SK-N-SH (cell line): ENCODE results near the gene WIPF3. TPM values are rescaled to one million over a fixed set of nuclear protein-coding genes. Genes with fewer than 3 reads are reported as not detected.

Experiments used
- CTCF ChIA-PET: fragments of 300-600, 350-600 bp; formaldehyde crosslinking; extraction: SDS; loops from one replicate; lab custom pipeline; 2021; lab: Yijun Ruan, JAX
- POLR2A ChIA-PET: fragments of 350-600 bp; sonication (Branson Sonifier 250); formaldehyde crosslinking; extraction: SDS; loops from one replicate; lab custom pipeline; 2020; ENCODE audit warnings: antibody characterized with exemption, inconsistent platforms; lab: Yijun Ruan, JAX
- DNase-seq: peaks from one replicate; pipeline ENCODE4 v3.0.0; 2012
- H2AFZ ChIP-seq: fragments of 200-600 bp; sonication (generic); 2 replicates; pipeline ENCODE4 v1.8.1; 2016; ENCODE audit warnings: antibody characterized with exemption, mild to moderate bottlenecking, low read depth
- H3F3A ChIP-seq: fragments of 200-600 bp; sonication (generic); replicated peaks from 2 replicates; pipeline ENCODE3; 2016; ENCODE audit warnings: antibody characterized with exemption, mild to moderate bottlenecking; ENCODE audit not compliant: insufficient read depth
- H3K27ac ChIP-seq, 2 experiments: fragments of 200-500 bp in 1 of 2; fragments of 200-600 bp in 1 of 2; sonication (Bioruptor generic) in 1 of 2; sonication (generic), shearing (Covaris generic) in 1 of 2; 2 replicates each; pipeline versions ENCODE4 v1.5.1 to v1.6.1; 2014 to 2016; ENCODE audit warnings: low read depth in 2 of 2, inconsistent platforms in 1 of 2, low read length in 1 of 2, mild to moderate bottlenecking in 1 of 2, mixed read lengths in 1 of 2
- H3K27me3 ChIP-seq: fragments of 200-600 bp; sonication (generic), shearing (Covaris generic); 2 replicates; pipeline ENCODE4 v1.6.1; 2016; ENCODE audit warnings: mixed run types; ENCODE audit not compliant: insufficient read depth
- H3K36me3 ChIP-seq, 2 experiments: fragments of 200-500 bp in 1 of 2; fragments of 200-600 bp in 1 of 2; sonication (Bioruptor generic) in 1 of 2; sonication (generic) in 1 of 2; replicated peaks in 1 of 2; 2 replicates each; pipeline versions ENCODE3 to v1.5.1; 2014 to 2016; ENCODE audit warnings: low read length in 1 of 2, mild to moderate bottlenecking in 1 of 2; ENCODE audit not compliant: insufficient read depth in 2 of 2, control insufficient read depth in 1 of 2
- H3K4me1 ChIP-seq, 2 experiments: fragments of 200-500 bp in 1 of 2; fragments of 200-600 bp in 1 of 2; sonication (Bioruptor generic) in 1 of 2; sonication (generic), shearing (Covaris generic) in 1 of 2; 2 replicates each; pipeline versions ENCODE4 v1.5.1 to v1.6.1; 2014 to 2016; ENCODE audit warnings: low read depth in 1 of 2, low read length in 1 of 2, mixed run types in 1 of 2; ENCODE audit not compliant: insufficient read depth in 2 of 2, control insufficient read depth in 1 of 2
- H3K4me2 ChIP-seq: fragments of 200-600 bp; sonication (generic), shearing (Covaris generic); 2 replicates; pipeline ENCODE4 v1.6.1; 2017; ENCODE audit warnings: mixed run types
- H3K4me3 ChIP-seq, 2 experiments: fragments of 200-500 bp in 1 of 2; fragments of 200-600 bp in 1 of 2; sonication (Bioruptor generic) in 1 of 2; sonication (generic), shearing (Covaris generic) in 1 of 2; 2 replicates each; pipeline versions ENCODE4 v1.5.1 to v1.8.1; 2014 to 2016; ENCODE audit warnings: low read depth in 2 of 2, inconsistent platforms in 1 of 2, low read length in 1 of 2, mild to moderate bottlenecking in 1 of 2, mixed read lengths in 1 of 2, moderate library complexity in 1 of 2
- H3K79me2 ChIP-seq: fragments of 200-600 bp; sonication (generic); 2 replicates; pipeline ENCODE4 v1.8.1; 2017; ENCODE audit warnings: mild to moderate bottlenecking; ENCODE audit not compliant: insufficient read depth
- H3K9ac ChIP-seq: fragments of 200-600 bp; sonication (generic); 2 replicates; pipeline ENCODE4 v1.6.1; 2017; ENCODE audit warnings: mixed run types
- H3K9me2 ChIP-seq: fragments of 200-600 bp; sonication (generic); 2 replicates; pipeline ENCODE4 v1.6.1; 2017; ENCODE audit warnings: mixed run types
- H3K9me3 ChIP-seq: fragments of 200-600 bp; sonication (generic); 2 replicates; pipeline ENCODE4 v1.6.1; 2017; ENCODE audit warnings: mixed run types, mild to moderate bottlenecking, moderate library complexity
- H4K20me1 ChIP-seq: fragments of 200-600 bp; sonication (generic); 2 replicates; pipeline ENCODE4 v1.6.1; 2017; ENCODE audit warnings: mild to moderate bottlenecking, mixed run types; ENCODE audit not compliant: insufficient read depth
- EZH2phosphoT487 ChIP-seq: fragments of 200-600 bp; sonication (generic); IDR thresholded peaks from 2 replicates; pipeline ENCODE4 v1.6.1; 2017; ENCODE audit warnings: low read depth, mixed run types, mild to moderate bottlenecking, antibody characterized with exemption, moderate library complexity, borderline replicate concordance
- FOSL2 ChIP-seq: IDR thresholded peaks from 2 replicates; pipeline ENCODE4 v1.4.0; 2012; ENCODE audit warnings: low read depth, mild to moderate bottlenecking, moderate library complexity, borderline replicate concordance
- GABPA ChIP-seq: IDR thresholded peaks from 2 replicates; pipeline ENCODE4 v1.4.0; 2012; ENCODE audit warnings: low read depth, mild to moderate bottlenecking
- JUND ChIP-seq: IDR thresholded peaks from 2 replicates; pipeline ENCODE4 v1.4.0; 2012
- MEF2A ChIP-seq: IDR thresholded peaks from 2 replicates; pipeline ENCODE4 v1.4.0; 2012; ENCODE audit warnings: low read depth, borderline replicate concordance
- MXI1 ChIP-seq: IDR thresholded peaks from 2 replicates; pipeline ENCODE4 v1.6.1; 2012; ENCODE audit warnings: mild to moderate bottlenecking, low read depth, low read length, improper control_type of control experiment
- NFIC ChIP-seq: IDR thresholded peaks from 2 replicates; pipeline ENCODE4 v1.4.0; 2012; ENCODE audit warnings: borderline replicate concordance
- NRF1 ChIP-seq: IDR thresholded peaks from 2 replicates; pipeline ENCODE4 v1.6.1; 2012; ENCODE audit warnings: low read depth, mild to moderate bottlenecking, low read length
- RAD21 ChIP-seq: IDR thresholded peaks from 2 replicates; pipeline ENCODE4 v1.6.1; 2012; ENCODE audit warnings: mild to moderate bottlenecking, low read length
- RXRA ChIP-seq: IDR thresholded peaks from 2 replicates; pipeline ENCODE4 v1.4.0; 2012; ENCODE audit warnings: low read depth, mild to moderate bottlenecking, borderline replicate concordance
- SMC3 ChIP-seq: IDR thresholded peaks from 2 replicates; pipeline ENCODE4 v1.6.1; 2012; ENCODE audit warnings: low read depth, low read length, improper control_type of control experiment
- TAF1 ChIP-seq: IDR thresholded peaks from 2 replicates; pipeline ENCODE4 v1.6.1; 2012; ENCODE audit warnings: low read depth, mild to moderate bottlenecking, low read length, moderate library complexity, borderline replicate concordance
- USF1 ChIP-seq: IDR thresholded peaks from 2 replicates; pipeline ENCODE4 v1.4.0; 2012; ENCODE audit warnings: low read depth, borderline replicate concordance
- ZBTB33 ChIP-seq: IDR thresholded peaks from 2 replicates; pipeline ENCODE4 v1.4.0; 2012; ENCODE audit warnings: low read depth, borderline replicate concordance
- WGBS: methylation state at CpG from one replicate; pipeline ENCODE4 v1.1.6; 2017; ENCODE audit warnings: low lambda C conversion rate; 5-methylcytosine and 5-hydroxymethylcytosine counted together
- polyA plus RNA-seq, 3 experiments: library from polyadenylated mRNA; depleted of rRNA; stranded (reverse); fragments of >200 nt; gene quantifications; 2 replicates each; pipeline ENCODE4 v1.2.3, GENCODE V29; 2012
- TF ChIP-seq, protein P1 (sequence below): fragments of 200-600 bp; sonication (generic); IDR thresholded peaks from 2 replicates; pipeline ENCODE4 v1.6.1; 2017; ENCODE audit warnings: antibody characterized with exemption, mild to moderate bottlenecking, moderate library complexity

WIPF3 gene
- polyA plus RNA-seq, 1 of the 3 experiments (the other 2 are of a cell fraction) = 0.02 TPM

DNA sequence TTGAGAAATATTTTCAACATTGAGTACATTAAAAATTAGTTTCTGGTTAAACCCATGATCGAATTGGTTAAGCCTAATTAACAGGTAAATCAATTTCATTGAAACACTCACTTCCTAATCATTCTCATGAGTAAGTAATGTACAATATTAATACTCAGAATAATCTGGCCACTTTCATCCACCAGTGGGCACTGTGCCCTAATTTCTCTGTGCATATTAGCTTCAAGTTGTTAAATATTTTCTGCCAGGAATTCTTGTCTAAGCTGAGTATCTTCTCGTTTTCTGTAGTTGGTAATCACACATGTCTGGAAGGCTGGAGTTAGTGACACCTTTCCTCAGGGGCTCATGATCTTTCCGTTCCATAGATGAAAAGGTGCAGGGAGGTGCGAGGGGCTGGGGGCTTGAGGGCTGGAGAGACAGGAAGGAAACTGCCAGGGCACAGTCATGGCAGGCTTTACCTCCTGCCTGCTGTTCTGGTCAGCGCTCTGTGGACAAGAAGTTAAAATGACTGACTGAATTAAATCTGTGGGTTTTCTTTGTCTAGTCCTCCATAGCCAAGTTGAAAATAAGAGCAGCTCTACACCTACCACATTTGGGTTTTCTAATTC is 71.9 kb downstream of the WIPF3 start:
- Histone ChIP-seq H3K4me2 (no peak overlapping the region), H2AFZ (no peak overlapping the region), H3K27me3 (no peaks in the 10 kb centered on the region), H3K27ac (no peak overlapping the region), H3K4me1 (peaks cover 0 to 2% of the 10 kb centered on the region in 2 experiments; a peak in 1 of 4 replicates), H3K4me3 (no peak overlapping the region), H3K79me2 (no peaks in the 10 kb centered on the region), H3K9ac (no peak overlapping the region), H3K36me3 (no peaks in the 10 kb centered on the region), H3K9me3 (no peaks in the 10 kb centered on the region), H3F3A (no peaks in the 10 kb centered on the region), H4K20me1 (no peaks in the 10 kb centered on the region), H3K9me2 (no peaks in the 10 kb centered on the region)
- WGBS = 49% methylated on average over 5 of the region's 5 CpGs
- DNase-seq = peak; percentile 79
- ChIA-PET CTCF (interaction anchor here (0.5 to 12.0 kb wide), 51 partner anchors 9 to 1471 kb away, joined by 3 to 365 read pairs (median 4); partner anchors contain the start of gene PLEKHA8), POLR2A (interaction anchor here (1.0 kb wide), 1 partner anchor 43 kb away, joined by 4 read pairs; no protein-coding TSS in a partner anchor)
- TF ChIP-seq RAD21 = peak; percentile 97
- TF ChIP-seq SMC3 = peak; percentile 95
- TF ChIP-seq NRF1 = no peak; the same call in 1 of the 2 replicates
- TF ChIP-seq, protein P1, sequence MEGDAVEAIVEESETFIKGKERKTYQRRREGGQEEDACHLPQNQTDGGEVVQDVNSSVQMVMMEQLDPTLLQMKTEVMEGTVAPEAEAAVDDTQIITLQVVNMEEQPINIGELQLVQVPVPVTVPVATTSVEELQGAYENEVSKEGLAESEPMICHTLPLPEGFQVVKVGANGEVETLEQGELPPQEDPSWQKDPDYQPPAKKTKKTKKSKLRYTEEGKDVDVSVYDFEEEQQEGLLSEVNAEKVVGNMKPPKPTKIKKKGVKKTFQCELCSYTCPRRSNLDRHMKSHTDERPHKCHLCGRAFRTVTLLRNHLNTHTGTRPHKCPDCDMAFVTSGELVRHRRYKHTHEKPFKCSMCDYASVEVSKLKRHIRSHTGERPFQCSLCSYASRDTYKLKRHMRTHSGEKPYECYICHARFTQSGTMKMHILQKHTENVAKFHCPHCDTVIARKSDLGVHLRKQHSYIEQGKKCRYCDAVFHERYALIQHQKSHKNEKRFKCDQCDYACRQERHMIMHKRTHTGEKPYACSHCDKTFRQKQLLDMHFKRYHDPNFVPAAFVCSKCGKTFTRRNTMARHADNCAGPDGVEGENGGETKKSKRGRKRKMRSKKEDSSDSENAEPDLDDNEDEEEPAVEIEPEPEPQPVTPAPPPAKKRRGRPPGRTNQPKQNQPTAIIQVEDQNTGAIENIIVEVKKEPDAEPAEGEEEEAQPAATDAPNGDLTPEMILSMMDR = peak; percentile 95

DNA sequence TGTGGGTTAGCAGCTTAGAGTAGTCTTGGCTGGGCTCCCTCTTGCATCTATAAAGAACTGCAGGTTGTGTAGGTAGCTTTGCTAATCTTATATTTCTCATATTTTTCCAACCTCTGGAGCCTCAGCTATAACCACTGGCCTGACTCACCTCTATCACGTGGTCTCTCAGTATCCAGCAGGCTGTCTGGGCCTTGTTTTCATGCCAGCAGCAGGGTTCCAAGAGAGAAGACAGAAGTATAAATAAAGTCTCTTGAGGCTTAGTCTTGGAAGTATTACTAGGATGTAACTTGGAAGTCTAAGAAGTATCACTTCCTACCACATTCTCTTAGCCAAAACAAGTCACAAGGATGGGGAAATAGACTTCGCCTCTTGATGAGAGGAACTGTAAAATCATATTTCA is 73.3 kb downstream of the WIPF3 start:
- Histone ChIP-seq H3K4me1 (peaks cover 0 to 2% of the 10 kb centered on the region in 2 experiments; a peak in 1 of 4 replicates), H3K79me2 (no peaks in the 10 kb centered on the region), H3K36me3 (no peaks in the 10 kb centered on the region), H3K9me2 (no peaks in the 10 kb centered on the region), H3K4me3 (no peak overlapping the region), H3K9me3 (no peaks in the 10 kb centered on the region), H3K27ac (no peak overlapping the region), H3K27me3 (no peaks in the 10 kb centered on the region), H3K9ac (no peak overlapping the region), H3F3A (no peaks in the 10 kb centered on the region), H4K20me1 (no peaks in the 10 kb centered on the region), H3K4me2 (no peak overlapping the region), H2AFZ (no peak overlapping the region)
- TF ChIP-seq USF1 = peak; percentile 44; the same call in 1 of the 2 replicates
- TF ChIP-seq JUND = no peak
- POLR2A ChIA-PET = interaction anchor here (0.8 kb wide), 1 partner anchor 42 kb away, joined by 3 read pairs; no protein-coding TSS in a partner anchor
- CTCF ChIA-PET = interaction anchor here (0.8 to 12.0 kb wide), 12 partner anchors 14 to 201 kb away, joined by 3 to 365 read pairs (median 13); no protein-coding TSS in a partner anchor
- WGBS = 59% methylated on average over 2 of the region's 2 CpGs
- no peak for DNase-seq

DNA sequence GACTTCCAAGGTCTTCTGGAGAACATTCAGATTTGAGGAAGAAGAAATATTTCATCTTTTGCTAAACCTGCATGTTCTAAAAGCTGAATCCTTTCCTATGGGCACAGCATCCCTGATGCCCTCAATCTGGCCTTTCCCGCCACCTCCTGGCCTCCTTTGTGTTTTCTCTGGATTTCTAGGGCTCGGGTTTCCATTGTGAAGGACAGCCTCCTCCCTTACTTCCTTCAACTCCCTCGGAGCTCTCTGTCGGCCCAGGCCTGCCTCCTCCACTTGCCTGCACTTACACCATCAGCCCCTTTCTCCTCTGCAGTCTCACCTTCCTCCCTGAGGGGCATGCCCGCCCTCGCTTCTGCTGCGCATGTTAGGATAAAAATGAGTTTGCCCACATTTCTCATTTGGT is 75.4 kb downstream of the WIPF3 start:
- POLR2A ChIA-PET = no interaction called here
- Histone ChIP-seq H2AFZ (no peak overlapping the region), H3K9me3 (no peaks in the 10 kb centered on the region), H4K20me1 (no peaks in the 10 kb centered on the region), H3K4me3 (no peak overlapping the region), H3K27me3 (no peaks in the 10 kb centered on the region), H3K9ac (no peak overlapping the region), H3F3A (no peaks in the 10 kb centered on the region), H3K9me2 (no peaks in the 10 kb centered on the region), H3K36me3 (no peaks in the 10 kb centered on the region), H3K79me2 (no peaks in the 10 kb centered on the region), H3K27ac (no peak overlapping the region), H3K4me1 (peaks cover 0 to 2% of the 10 kb centered on the region in 2 experiments; a peak in 1 of 4 replicates), H3K4me2 (no peak overlapping the region)
- no peak for DNase-seq
- 70% methylated on average over 7 of the region's 7 CpGs for WGBS
- CTCF ChIA-PET = interaction anchor here (0.6 to 2.1 kb wide), 6 partner anchors 12 to 180 kb away, joined by 3 to 18 read pairs (median 5); no protein-coding TSS in a partner anchor
- TF ChIP-seq ZBTB33 (no peak), GABPA (no peak), JUND (no peak), MEF2A (no peak), EZH2phosphoT487 (no peak), NFIC (no peak), MXI1 (no peak), RXRA (no peak), TAF1 (no peak), FOSL2 (no peak)
